ENCODE results near the gene CNTNAP2.

GRCh38 chr7:147678943-147679342 is 1562.3 kb downstream of the CNTNAP2 start:
- TF ChIP-seq EZH2 (IDR thresholded peaks at IDR 0.05; ENCODE audit: insufficient read depth, poor library complexity, severe bottlenecking) (no peak), EZH2phosphoT487 (IDR thresholded peaks at IDR 0.05; ENCODE audit: insufficient read depth, low read depth) (no peak)

Measured in GM23248 (cell line).